SK-MEL-5 (cell line): ENCODE data around the gene KCNMB2. TPM values are rescaled to one million over a fixed set of nuclear protein-coding genes. Genes with fewer than 3 reads are reported as not detected.

Experiments used
- DNase-seq: peaks from one replicate; pipeline ENCODE4 v3.0.0-alpha.2; 2016; ENCODE audit warnings: low read depth, low spot score
- in situ Hi-C: cut with HindIII; loops from 2 replicates; pipeline ENCODE4 v1.10.0; 2016; ENCODE audit warnings: low sequenced_read_pairs, high pct_unique_total_duplicates, low pct_unique_long_range_greater_than_20kb
- polyA plus RNA-seq, 2 experiments: library from polyadenylated mRNA; depleted of rRNA; stranded (reverse); fragments of >200 nt; gene quantifications; 2 replicates each; pipeline ENCODE4 v1.2.3, GENCODE V29; 2015
- total RNA-seq: library from RNA; depleted of rRNA; stranded (reverse); fragments of >200 nt; shearing (Covaris generic); gene quantifications from 2 replicates; pipeline ENCODE4 v1.2.3, GENCODE V29; 2014; rRNA removed

KCNMB2 gene
- total RNA-seq, result not detected in 2 replicates
- not detected in 2 replicates for polyA plus RNA-seq (2015; cell fraction: cytosol; rRNA removed)
- not detected in 2 replicates for polyA plus RNA-seq (2015; cell fraction: nucleus; rRNA removed)

DNA sequence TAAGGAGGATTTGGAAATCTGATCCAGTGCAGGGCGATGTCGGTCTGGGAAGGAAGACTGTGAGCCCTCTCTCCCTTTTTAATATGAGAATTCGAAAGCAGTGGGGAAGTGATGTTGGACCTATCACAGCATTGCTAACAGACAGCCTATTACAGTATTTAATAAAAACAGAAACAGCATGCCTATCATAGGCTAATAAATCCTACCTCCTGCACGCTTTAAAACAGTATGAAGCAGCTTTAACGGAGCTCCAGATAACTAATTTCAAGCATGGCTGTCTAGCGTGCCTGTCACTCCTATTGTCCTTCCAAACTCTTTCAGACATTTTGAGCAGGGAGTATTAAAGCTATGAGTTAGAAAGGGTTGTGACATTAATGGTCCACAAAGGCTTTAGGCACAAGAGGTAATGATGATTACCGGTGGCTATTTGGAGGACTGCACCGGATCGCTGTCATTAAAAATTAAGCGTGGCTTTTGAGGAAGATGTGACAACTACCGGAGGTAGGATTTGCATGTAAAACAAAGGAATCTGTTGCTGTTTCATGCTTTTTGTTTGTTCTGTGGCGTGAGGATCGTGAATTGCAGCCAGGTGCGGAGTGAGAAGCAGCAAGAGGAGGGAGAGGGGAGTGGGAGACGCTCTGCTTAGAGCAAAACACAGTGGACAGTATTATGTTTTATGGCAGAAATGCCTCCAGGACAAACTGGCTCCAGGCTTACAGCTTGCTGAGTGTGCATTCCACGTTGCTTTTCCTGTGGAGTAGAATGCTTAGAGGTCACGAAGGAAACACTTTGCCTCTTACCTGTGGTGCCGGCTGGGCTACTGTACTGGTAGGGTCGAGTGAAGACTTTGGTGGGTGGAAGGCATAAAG lies at the start of gene KCNMB2:
KCNMB2 (plus strand) TSS at position 226 of the 869 bp plus-strand sequence.
- in situ Hi-C loops, result no loop called here
- DNase-seq, result no peak

DNA sequence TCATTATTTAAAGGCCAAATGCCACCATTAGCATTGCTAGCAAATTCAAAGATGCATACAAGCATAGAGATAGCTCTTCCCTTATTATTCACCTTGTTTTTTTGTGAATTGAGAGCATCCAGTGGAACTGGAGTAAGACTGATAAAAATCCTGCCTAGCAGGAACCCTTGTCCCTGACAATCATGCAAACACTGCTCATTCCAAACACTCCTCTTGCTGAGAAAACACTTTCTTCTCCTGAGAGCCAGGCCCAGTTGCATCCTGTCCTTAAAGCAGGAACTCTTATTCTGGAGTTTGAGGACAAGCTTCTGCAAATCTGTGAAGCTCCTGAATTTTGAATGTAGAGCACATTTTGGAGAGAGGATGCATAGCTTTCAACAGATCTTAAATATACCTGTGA lies 49.3 kb upstream of the KCNMB2 start:
- in situ Hi-C loops, result no loop called here
- DNase-seq, result no peak

DNA sequence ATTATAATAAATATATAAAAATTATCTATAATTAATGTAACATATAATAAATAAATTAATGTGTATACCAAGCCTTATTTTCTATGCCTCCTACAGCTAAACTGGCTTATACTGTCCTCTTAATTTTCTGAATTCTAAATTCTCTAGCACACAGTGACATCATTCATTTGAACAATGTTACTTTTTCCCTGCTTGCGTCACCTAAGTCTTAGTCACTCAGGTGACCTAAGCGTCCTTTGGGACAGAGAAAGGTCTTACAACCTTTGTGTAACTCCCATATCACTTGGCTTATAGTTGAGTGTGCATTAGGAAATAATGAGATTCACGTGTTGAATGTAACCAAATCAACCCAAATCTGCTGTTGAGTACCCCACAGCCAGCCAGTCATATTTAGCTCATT lies 48.5 kb upstream of the KCNMB2 start:
- in situ Hi-C loops, result no loop called here
- no peak for DNase-seq

DNA sequence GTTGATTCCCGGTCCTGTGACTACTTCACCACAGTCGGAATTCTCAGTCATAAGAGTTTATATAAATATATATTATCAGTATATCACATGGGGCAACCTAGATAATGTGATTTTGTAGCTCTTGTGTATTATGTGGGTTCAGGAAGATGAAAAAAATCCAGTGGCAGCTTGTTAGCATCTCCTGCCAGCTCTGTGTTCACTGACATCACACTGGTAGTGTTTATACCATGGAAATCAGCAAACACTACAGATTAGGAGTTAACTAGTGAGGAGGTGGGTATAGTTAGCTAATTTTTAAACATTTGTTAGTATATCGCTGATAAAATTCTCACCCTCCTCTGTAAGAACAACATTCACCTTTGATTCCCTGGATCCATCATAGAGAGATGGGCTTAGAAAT lies 44.5 kb upstream of the KCNMB2 start:
- in situ Hi-C loops, result no loop called here
- no peak for DNase-seq

DNA sequence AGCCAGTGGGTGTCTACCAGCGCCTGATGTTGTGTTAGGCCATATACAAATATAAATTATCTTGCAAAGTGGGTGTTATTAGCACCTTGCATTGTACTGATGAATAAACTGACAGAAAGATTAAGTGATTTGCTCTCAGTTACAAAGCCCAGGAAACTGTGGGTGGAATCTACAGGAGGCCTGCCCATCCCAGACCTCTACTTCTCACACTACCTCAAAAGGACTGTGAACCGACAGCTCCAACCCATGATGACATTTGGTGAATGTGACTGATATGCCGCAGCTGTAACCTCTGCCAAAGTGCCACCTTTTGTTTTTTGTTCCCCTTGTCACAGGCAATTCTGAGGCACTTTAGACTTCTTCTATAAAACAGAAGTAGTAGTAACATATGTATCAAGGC lies 43.7 kb upstream of the KCNMB2 start:
- in situ Hi-C loops, result no loop called here
- no peak for DNase-seq

DNA sequence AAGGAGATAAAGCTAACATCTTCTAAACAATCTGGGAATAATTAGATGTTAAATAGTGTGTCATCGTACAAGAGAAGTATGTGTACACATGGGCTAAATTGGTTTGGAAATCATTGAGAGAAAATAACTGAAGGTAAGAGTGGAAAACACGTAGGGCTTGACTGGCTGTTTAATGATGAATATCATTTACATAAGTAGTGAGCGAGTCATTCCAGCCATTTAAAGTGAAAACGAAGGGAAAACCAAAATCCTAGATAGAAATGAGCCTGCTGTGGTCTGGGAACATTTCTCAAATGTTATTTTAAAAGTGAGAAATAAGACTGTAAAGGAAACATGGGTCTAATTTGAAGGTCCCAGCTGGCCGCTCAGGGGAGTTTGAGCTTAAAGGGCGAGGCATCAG lies 41.9 kb upstream of the KCNMB2 start:
- in situ Hi-C loops, result no loop called here

DNA sequence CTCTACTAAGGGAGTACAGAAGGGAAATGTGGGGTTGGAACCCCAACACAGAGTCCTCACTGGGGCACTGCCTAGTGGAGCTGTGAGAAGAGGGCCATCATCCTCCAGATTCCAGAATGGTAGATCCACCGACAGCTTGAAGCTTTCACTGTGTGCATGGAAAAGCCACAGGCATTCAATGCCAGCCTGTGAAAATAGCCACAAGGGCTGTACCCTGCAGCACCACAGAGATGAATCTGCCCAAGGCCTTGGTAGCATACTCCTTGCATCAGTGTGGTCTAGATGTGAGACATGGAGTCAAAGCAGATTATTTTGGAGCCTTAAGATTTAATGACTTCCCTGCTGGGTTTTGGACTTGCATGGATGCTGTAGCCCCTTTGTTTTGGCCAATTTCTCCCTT lies 39.3 kb upstream of the KCNMB2 start:
- no peak for DNase-seq
- in situ Hi-C loops, result no loop called here

More for the DNA sequence above, 41.9 kb upstream of the KCNMB2 start:
- no peak for DNase-seq

DNA sequence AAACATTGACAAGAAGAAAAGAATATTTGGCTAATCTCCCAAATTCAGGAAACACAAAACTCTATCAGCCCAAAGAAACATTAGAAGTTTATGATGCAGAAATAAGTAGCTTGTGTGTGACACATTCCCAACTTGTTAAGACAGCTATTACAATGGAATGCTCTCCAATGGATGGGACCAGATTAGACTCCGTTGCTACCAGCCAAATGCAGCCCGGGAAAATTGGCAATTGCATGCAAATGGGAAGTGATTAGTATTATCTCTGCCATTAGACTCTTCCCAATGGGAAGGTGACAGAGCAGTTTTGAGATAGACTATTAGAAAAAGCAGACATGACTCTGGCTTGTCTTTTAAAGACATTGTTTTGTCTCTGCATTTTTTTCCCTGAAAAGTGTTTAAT lies 37.4 kb upstream of the KCNMB2 start:
- no peak for DNase-seq
- in situ Hi-C loops, result no loop called here

DNA sequence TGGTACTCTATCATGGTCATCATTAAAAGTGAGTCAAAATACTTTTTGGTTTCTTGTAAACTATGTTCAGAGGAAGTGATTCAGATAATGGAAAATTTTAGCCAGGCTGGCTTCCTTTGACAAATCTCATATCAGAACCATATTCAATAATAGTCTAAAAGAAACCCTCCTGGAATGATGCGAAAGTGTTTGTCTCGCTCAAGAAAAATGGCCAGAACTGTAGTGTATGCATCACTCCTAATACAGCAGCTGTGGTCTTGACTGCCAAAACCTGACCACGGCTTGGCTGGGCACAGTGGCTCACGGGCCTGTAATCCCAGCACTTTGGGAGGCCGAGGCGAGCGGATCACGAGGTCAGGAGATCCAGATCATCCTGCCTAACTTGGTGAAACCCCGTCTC lies 35.6 kb upstream of the KCNMB2 start:
- DNase-seq, result no peak
- in situ Hi-C loops, result no loop called here

DNA sequence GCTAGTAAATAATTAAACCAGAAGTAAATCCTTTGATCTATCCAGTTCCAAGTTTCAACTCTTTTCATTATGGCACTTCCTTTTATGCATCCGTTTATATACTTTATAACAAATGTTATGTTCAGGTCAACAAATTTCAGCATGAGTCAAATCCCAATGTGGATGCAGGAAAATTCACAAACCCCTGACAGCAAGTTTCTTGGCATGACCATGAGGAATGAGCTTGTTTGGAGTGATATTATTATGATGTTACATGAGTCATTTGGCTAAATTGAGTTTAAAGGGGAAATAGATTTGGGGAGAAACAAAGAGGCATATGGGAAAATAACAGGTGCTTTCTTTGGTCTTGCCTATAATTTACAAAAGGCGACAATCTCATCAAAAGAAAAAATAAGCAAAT lies 32.1 kb upstream of the KCNMB2 start:
- DNase-seq, result no peak
- in situ Hi-C loops, result no loop called here

DNA sequence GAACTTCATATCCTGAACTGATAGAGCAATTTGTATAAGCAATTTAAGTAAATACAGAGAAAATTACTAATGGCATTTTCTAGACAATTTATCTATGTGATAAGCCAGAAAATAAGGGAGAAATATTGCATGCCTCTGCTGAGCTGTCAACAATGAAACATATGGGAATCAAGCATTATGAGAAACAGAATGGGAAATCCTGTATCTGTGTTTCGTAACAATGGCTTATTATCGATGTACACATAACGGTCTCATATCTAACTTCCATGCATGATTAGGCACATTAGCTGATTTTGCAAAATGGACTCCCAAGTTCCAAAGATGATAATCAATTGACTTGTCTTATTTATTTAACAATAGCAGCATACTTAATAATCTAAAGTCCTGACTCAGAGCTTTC lies 30.4 kb upstream of the KCNMB2 start:
- no peak for DNase-seq
- in situ Hi-C loops, result no loop called here

DNA sequence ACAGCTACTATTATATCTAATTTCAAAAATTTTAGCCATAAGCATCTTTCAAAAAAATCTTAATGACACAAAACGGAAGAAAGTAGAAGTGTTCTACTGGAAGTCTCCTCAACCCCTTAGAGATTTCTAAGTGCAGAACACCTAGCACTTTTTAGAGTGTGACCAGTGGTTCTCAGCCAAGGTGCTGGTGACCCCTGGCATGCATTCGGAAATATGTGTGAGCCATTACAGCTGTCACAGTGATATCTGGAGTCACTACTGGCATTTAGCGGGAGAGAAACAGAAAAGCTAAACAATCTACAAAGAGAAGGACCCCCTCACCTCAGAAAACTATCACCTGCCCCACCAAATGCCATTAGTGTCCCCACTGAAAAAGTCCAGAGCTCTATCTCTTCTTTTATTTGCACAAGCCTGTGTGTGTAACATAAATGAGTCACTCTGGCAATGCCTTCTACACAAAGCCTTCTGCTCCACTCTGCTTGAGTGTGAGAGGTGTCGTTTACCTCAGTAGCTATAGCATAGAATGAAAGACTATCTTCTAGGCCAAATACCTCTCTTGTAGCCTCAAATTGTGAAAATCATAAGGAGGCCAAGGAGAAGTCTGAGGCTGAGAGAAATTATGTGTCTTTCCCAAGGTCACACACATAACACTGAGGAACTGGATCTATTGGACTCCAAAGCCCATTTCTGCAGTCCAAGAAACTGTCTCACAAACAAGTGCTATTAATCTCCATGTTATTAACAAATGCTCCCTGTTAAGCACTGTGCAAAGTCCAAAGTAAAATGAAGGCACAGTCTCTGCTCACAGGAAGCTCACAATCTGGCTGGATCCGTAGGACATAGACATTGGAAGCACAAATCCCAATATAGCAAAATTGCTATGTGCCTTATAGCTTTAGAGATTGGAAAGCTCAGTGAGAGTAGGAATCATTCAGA lies 28.5 kb upstream of the KCNMB2 start:
- in situ Hi-C loops, result no loop called here
- no peak for DNase-seq

DNA sequence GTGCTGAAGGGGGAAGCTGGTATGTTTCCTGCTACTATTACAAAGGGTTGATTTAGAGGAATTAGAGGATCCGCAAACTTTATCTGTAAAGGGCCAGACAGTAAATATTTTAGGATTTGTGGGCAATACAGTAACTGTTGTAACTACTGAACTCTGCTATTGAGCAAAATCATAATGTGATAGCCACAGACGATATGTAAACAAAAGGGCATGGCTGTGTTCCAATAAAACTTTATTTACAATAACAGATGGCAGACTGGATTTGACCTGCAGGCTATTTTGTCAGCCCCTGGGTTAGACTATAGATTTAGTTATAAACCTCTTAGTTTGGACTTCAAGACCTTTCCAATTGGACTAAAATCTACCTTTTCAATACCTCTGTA lies 27.8 kb upstream of the KCNMB2 start:
- DNase-seq, result no peak
- in situ Hi-C loops, result no loop called here

DNA sequence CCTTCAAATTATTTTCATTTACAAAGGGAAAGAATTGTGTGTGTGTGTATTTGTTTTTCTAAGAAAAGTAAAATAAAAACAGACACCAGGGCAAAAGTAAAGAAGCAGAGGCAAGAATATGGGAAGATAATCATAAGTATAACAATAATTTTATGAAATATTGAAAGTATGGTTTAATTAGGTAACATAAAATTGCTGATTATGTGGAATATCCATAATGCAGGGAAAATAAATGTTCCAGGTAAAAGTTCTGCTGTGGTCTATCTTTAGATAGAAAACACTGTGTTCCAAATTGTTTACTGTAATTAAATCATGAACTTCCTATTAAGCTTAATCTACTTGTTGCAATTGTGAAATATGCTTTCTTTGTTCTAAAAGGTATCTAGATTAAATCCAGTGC lies 25.7 kb upstream of the KCNMB2 start:
- in situ Hi-C loops, result no loop called here
- no peak for DNase-seq

DNA sequence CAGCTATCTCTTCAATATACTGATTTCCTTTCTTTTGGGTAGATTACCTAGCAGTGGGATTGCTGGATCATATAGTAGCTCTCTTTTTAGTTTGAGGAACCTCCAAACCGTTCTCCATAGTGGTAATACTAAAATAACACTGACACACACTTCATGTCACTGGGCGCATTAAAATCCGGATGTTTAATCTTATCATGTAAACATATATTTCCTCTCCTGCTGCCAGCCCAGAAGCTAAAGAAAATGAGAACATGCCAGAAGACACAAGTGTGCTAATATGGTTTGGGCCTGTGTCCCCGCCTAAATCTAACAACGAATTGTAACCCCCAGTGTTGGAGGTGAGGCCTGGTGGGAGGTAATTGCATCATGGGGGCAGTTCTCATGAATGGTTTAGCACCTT lies 23.6 kb upstream of the KCNMB2 start:
- in situ Hi-C loops, result no loop called here

DNA sequence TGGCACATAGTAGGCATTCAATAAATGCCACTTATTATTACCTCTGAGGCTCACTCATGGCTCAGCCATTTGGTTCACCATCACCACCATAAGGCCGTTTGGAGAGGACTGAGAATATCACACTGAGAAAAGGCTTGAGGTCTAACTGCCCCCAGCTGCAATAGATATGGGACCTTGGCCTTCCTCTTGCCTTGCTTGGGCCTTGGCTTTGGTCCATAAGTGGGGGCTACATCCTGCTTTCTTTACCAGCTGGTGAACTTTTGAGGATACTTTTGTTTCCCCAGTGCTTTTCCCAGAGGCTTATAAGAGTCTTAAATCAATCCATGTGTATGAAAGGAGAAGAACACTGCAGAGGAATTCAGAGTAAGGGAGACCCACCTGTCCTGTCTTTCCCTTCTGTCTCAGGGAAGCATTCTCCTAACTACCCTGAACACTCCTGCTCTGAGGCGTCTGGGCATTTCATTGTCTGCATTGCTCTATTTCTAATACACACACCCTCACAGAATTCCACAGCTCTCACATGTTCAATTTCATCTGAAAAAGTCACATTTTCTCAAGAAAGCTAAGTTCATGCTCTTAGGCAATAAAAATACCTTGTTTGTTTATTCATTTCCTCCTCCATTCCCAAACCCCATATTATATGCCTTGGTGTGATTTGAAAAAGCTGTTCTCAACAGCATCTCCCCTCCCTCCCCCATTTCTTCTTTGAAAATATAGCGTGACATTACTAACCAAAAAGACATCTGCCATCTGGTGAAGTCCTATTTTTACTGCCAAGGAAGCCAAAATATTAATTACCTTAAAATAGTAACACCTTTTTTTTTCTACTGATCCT lies 22.5 kb upstream of the KCNMB2 start:
- in situ Hi-C loops, result no loop called here
- no peak for DNase-seq

More for the DNA sequence above, 23.6 kb upstream of the KCNMB2 start:
- no peak for DNase-seq

DNA sequence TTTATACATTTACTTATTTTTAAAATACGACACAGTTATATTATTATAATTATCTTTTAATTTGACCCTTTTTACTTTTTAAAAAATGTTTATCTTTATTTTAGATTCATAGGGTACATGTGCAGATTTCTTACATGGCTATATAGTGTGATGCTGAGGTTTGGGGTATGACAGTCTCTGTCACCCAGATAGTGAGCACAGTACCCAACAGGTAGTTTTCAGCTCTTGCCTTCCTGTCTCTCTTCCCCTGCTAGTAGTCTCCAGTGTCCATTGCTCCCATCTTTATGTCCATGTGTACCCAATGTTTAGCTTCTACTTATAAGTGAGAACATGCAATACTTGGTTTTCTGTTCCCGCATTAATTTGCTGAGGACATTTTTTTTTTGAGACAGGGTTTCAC lies 21.8 kb upstream of the KCNMB2 start:
- no peak for DNase-seq
- in situ Hi-C loops, result no loop called here
